Peyer's patch (tissue), 4 donors: Measurements from ENCODE around the gene MSH5. TPM values are rescaled to one million over a fixed set of nuclear protein-coding genes. Genes with fewer than 3 reads are reported as not detected.
A peak's percentile ranks its signal among the peaks of the same experiment; 100 is the strongest.

Experiments used
- DNase-seq, 3 donors: peaks; one replicate each; pipeline ENCODE4 v3.0.0-alpha.2; 2017 to 2019
- H3K27ac ChIP-seq, 4 donors: fragments of 200-600 bp; sonication (generic); one replicate each; pipeline ENCODE4 v1.5.1; 2016 to 2019
- H3K27me3 ChIP-seq, 2 donors: fragments of 200-600 bp; sonication (generic); one replicate each; pipeline ENCODE4 v1.5.1; 2019
- H3K36me3 ChIP-seq, 3 donors: fragments of 200-600 bp; sonication (generic); one replicate each; pipeline ENCODE4 v1.5.1; 2016 to 2019
- H3K4me1 ChIP-seq, 4 donors: fragments of 200-600 bp; sonication (generic); one replicate each; pipeline ENCODE4 v1.5.1; 2016 to 2019
- H3K4me3 ChIP-seq, 4 donors: fragments of 200-600 bp; sonication (generic); 1 replicate in 3 of 4; 2 replicates in 1 of 4; pipeline ENCODE4 v1.5.1; 2016 to 2019; ENCODE audit warnings: mild to moderate bottlenecking in 1 of 4
- H3K9me3 ChIP-seq, 4 donors: fragments of 200-600 bp; sonication (generic); one replicate each; pipeline ENCODE4 v1.5.1; 2016 to 2019; ENCODE audit warnings: mild to moderate bottlenecking in 1 of 4
- POLR2A ChIP-seq, 2 donors: fragments of 450-650 bp; IDR thresholded peaks; one replicate each; pipeline ENCODE4 v1.5.1; 2017; ENCODE audit warnings: antibody characterized with exemption in 2 of 2, mild to moderate bottlenecking in 2 of 2, moderate library complexity in 2 of 2
- total RNA-seq, 4 donors: library from RNA; depleted of rRNA; stranded (reverse); fragments of >200 nt; gene quantifications; one replicate each; pipeline ENCODE4 v1.1.0, GENCODE V29; 2016
- TF ChIP-seq, protein P1 (sequence below), 6 experiments: fragments of 450-650 bp in 4 of 6; fragments of 200-600 bp in 2 of 6; sonication (generic) in 1 of 6; IDR thresholded peaks; one replicate each; pipeline ENCODE4 v1.5.1; 2017 to 2019; ENCODE audit warnings: antibody characterized with exemption in 6 of 6, mild to moderate bottlenecking in 3 of 6, moderate library complexity in 1 of 6

MSH5 gene
- total RNA-seq, 4 donors from 2014 or later = 21.4 to 72.6 (median 46.1) TPM

GRCh38 chr6:31715022-31715958 is 24.5 kb upstream of the MSH5 start, which contains the start of gene LY6G6D:
Gene LY6G6D, plus strand, starts transcription at chr6:31715348. Its CDS starts 8 bp downstream, at chr6:31715356.
- H3K27me3 ChIP-seq = no peaks in the 10 kb centered on the region
- H3K4me1 ChIP-seq = peaks cover 0 to 15% (median 1%) of the 10 kb centered on the region in 4 donors
- no peaks in the 10 kb centered on the region for H3K9me3 ChIP-seq
- H3K27ac ChIP-seq = peak within 1 kb of the TSS in 1 of 4 donors; percentile 35
- H3K4me3 ChIP-seq = no peak within 1 kb of the TSS
- DNase-seq = no peak
- TF ChIP-seq POLR2A (IDR thresholded peaks at IDR 0.05) = no peak
- TF ChIP-seq, protein P1, sequence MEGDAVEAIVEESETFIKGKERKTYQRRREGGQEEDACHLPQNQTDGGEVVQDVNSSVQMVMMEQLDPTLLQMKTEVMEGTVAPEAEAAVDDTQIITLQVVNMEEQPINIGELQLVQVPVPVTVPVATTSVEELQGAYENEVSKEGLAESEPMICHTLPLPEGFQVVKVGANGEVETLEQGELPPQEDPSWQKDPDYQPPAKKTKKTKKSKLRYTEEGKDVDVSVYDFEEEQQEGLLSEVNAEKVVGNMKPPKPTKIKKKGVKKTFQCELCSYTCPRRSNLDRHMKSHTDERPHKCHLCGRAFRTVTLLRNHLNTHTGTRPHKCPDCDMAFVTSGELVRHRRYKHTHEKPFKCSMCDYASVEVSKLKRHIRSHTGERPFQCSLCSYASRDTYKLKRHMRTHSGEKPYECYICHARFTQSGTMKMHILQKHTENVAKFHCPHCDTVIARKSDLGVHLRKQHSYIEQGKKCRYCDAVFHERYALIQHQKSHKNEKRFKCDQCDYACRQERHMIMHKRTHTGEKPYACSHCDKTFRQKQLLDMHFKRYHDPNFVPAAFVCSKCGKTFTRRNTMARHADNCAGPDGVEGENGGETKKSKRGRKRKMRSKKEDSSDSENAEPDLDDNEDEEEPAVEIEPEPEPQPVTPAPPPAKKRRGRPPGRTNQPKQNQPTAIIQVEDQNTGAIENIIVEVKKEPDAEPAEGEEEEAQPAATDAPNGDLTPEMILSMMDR (IDR thresholded peaks at IDR 0.05) = no peak
- H3K36me3 ChIP-seq = no peaks in the 10 kb centered on the region

DNA sequence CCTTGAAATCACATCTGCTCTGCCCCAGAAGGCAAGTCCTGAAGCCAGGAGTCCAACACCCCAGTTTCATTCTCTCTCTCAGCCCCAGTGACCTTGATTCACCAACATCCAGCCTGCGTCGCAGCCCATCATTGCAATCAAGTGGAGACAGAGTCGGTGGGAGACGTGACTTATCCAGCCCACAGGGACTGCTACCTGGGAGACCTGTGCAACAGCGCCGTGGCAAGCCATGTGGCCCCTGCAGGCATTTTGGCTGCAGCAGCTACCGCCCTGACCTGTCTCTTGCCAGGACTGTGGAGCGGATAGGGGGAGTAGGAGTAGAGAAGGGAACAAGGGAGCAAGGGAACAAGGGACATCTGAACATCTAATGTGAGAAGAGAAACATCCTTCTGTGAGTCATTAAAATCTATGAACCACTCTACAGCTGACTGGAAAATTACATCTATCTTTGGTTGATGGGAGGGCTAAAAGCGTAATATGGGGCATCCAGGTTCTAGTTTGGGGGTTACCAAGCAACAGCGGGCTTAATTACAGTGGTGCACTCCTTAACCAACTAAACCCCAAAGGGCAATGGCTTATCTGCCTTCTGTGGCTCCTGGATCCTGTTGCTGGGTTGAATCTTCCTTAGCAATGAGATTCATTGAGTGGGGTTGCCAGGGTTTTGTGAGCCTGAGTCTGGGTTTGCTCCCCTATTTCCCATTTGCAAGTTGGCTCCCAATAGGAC is 22.1 kb upstream of the MSH5 start:
- peaks cover 0 to 8% (median 1%) of the 10 kb centered on the region in 4 donors for H3K4me1 ChIP-seq
- no peak overlapping the region for H3K4me3 ChIP-seq
- no peaks in the 10 kb centered on the region for H3K36me3 ChIP-seq
- H3K9me3 ChIP-seq = no peaks in the 10 kb centered on the region
- H3K27me3 ChIP-seq = no peaks in the 10 kb centered on the region
- peak overlapping the region in 1 of 4 donors; percentile 39 for H3K27ac ChIP-seq
- no peak for DNase-seq
- TF ChIP-seq POLR2A (IDR thresholded peaks at IDR 0.05) = no peak

- Histone ChIP-seq H3K9me3 (no peaks in the 10 kb centered on the region), H3K4me1 (peaks cover 0 to 8% (median 1%) of the 10 kb centered on the region in 4 donors), H3K36me3 (no peaks in the 10 kb centered on the region), H3K4me3 (no peak overlapping the region), H3K27ac (no peak overlapping the region), H3K27me3 (no peaks in the 10 kb centered on the region)
- TF ChIP-seq, protein P1 (IDR thresholded peaks at IDR 0.05) = no peak
- TF ChIP-seq POLR2A (IDR thresholded peaks at IDR 0.05) = no peak
- no peak for DNase-seq
Measured at GRCh38 chr6:31718265-31718664, 21.5 kb upstream of the MSH5 start.

DNA sequence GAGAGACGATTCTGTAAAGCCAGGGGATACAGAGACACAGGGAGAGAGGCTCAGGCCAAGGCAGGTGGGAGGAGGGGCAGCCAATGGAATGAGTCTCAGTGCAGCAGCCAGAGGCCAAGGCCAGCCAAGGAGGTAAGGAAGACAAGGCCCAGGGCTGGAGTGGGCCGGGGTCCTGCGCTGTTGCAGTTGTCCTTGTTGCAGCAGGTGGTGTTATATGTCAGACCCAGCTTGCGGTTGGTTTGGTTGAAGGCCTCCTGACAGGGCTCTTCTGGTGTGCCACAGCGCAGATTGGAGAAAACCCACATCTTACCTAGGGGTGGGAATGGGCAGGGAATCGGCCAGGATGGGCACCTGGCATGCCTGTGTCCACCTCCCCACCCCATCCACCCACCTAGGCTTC is 20.8 kb upstream of the MSH5 start:
- no peaks in the 10 kb centered on the region for H3K9me3 ChIP-seq
- H3K27me3 ChIP-seq = no peaks in the 10 kb centered on the region
- H3K4me1 ChIP-seq = peaks cover 0 to under 1% (median 0%) of the 10 kb centered on the region in 4 donors
- no peaks in the 10 kb centered on the region for H3K36me3 ChIP-seq
- DNase-seq = no peak
- no peak overlapping the region for H3K4me3 ChIP-seq
- no peak overlapping the region for H3K27ac ChIP-seq
- no peak for TF ChIP-seq POLR2A (IDR thresholded peaks at IDR 0.05)
- TF ChIP-seq, protein P1 (IDR thresholded peaks at IDR 0.05) = no peak

DNA sequence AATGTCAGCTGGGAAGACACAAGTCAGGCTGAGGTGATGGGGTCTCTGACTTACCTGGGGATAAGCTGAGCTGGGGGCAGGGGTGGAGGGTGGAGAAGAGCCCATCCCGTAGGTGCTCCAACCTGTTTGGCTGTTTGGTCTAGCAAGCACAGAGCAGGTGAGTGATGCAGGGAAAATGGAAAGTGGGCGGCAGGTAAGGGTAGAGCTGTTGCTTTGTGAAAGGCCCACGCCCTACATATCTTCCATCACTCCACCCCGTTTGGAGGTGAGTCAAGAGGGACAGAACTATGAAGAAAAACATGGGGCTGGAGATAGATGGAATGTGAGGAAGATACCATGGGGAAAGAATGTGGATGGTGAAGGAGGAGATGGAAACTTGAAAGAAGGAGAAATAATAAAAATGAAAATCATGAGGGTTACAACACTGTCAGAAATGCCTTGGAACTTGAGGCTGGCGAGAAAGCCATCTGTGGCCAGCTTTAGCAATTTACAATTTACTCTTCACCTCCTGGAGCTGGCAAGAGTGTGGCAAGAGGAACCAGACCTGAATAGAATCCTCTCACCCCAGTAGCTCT is 19.5 kb upstream of the MSH5 start:
- Histone ChIP-seq H3K4me1 (no peaks in the 10 kb centered on the region), H3K27ac (no peak overlapping the region), H3K4me3 (no peak overlapping the region), H3K27me3 (no peaks in the 10 kb centered on the region), H3K9me3 (no peaks in the 10 kb centered on the region), H3K36me3 (no peaks in the 10 kb centered on the region)
- DNase-seq = no peak
- TF ChIP-seq, protein P1 (IDR thresholded peaks at IDR 0.05) = no peak
- no peak for TF ChIP-seq POLR2A (IDR thresholded peaks at IDR 0.05)
